BLaER1 treated with 17β-estradiol and CSF1 and Interleukin-3, amounts not matched to agents 10 nM and 100 nM (cell line): Measurements from ENCODE around the gene ANGPTL1.

ENCODE experiments used
- H3K27ac ChIP-seq, 11 experiments: shearing (Covaris generic); formaldehyde crosslinking; 2 replicates each; pipeline ENCODE4 v1.8.1; 2022
- H3K27me3 ChIP-seq, 11 experiments: shearing (Covaris generic); formaldehyde crosslinking; 2 replicates each; pipeline ENCODE4 v1.8.1; 2022
- H3K36me3 ChIP-seq, 11 experiments: shearing (Covaris generic); formaldehyde crosslinking; 2 replicates each; pipeline ENCODE4 v1.8.1; 2022
- H3K4me1 ChIP-seq, 10 experiments: shearing (Covaris generic); formaldehyde crosslinking; 2 replicates each; pipeline ENCODE4 v1.8.1; 2022
- H3K4me2 ChIP-seq, 11 experiments: shearing (Covaris generic); formaldehyde crosslinking; 2 replicates each; pipeline ENCODE4 v1.8.1; 2022
- H3K4me3 ChIP-seq, 10 experiments: shearing (Covaris generic); formaldehyde crosslinking; 2 replicates each; pipeline ENCODE4 v1.8.1; 2022
- H3K9ac ChIP-seq, 11 experiments: shearing (Covaris generic); formaldehyde crosslinking; 2 replicates each; pipeline ENCODE4 v1.8.1; 2022
- H3K9me3 ChIP-seq, 11 experiments: shearing (Covaris generic); formaldehyde crosslinking; replicated peaks in 1 of 11; 2 replicates each; pipeline ENCODE4 v1.8.1; 2022
- H4K20me1 ChIP-seq, 11 experiments: shearing (Covaris generic); formaldehyde crosslinking; 2 replicates each; pipeline ENCODE4 v1.8.1; 2022
- Cebpa-rat ChIP-seq, 11 experiments: shearing (Covaris generic); IDR thresholded peaks; 2 replicates each; pipeline ENCODE4 v1.8.1; 2022

The ANGPTL1 gene

GRCh38 chr1:178899402-178899801, 28.5 kb upstream of the ANGPTL1 start:
- Histone ChIP-seq H4K20me1 (no peaks in the 10 kb centered on the region), H3K4me3 (no peak overlapping the region), H3K27ac (no peak overlapping the region), H3K4me1 (no peaks in the 10 kb centered on the region), H3K36me3 (peaks cover 0 to 20% (median 0%) of the 10 kb centered on the region in 11 experiments; a peak in 10 of 22 replicates), H3K9me3 (peaks cover 0 to 8% (median 0%) of the 10 kb centered on the region in 11 experiments; a peak in 2 of 22 replicates), H3K9ac (no peak overlapping the region), H3K27me3 (no peaks in the 10 kb centered on the region), H3K4me2 (no peak overlapping the region)
- no peak for TF ChIP-seq Cebpa-rat (IDR thresholded peaks at IDR 0.05)

GRCh38 chr1:178898401-178898800, 27.5 kb upstream of the ANGPTL1 start:
- no peak overlapping the region for H3K9ac ChIP-seq
- H3K36me3 ChIP-seq = peaks cover 0 to 25% (median 0%) of the 10 kb centered on the region in 11 experiments; a peak in 10 of 22 replicates
- H3K9me3 ChIP-seq = peaks cover 0 to 8% (median 0%) of the 10 kb centered on the region in 11 experiments; a peak in 2 of 22 replicates
- H3K4me3 ChIP-seq = no peak overlapping the region
- no peaks in the 10 kb centered on the region for H3K4me1 ChIP-seq
- H4K20me1 ChIP-seq = no peaks in the 10 kb centered on the region
- H3K27me3 ChIP-seq = no peaks in the 10 kb centered on the region
- no peak for TF ChIP-seq Cebpa-rat (IDR thresholded peaks at IDR 0.05)
- no peak overlapping the region for H3K4me2 ChIP-seq
- no peak overlapping the region for H3K27ac ChIP-seq

GRCh38 chr1:178895928-178896327, 25.1 kb upstream of the ANGPTL1 start:
- Histone ChIP-seq H3K27me3 (no peaks in the 10 kb centered on the region), H3K4me1 (no peaks in the 10 kb centered on the region), H4K20me1 (no peaks in the 10 kb centered on the region), H3K9ac (no peak overlapping the region), H3K27ac (no peak overlapping the region), H3K4me3 (no peak overlapping the region), H3K4me2 (no peak overlapping the region), H3K36me3 (peaks cover 0 to 18% (median 0%) of the 10 kb centered on the region in 11 experiments; a peak in 9 of 22 replicates), H3K9me3 (peaks cover 0 to 8% (median 0%) of the 10 kb centered on the region in 11 experiments; a peak in 2 of 22 replicates)
- no peak for TF ChIP-seq Cebpa-rat (IDR thresholded peaks at IDR 0.05)

GRCh38 chr1:178886551-178886950, 15.7 kb upstream of the ANGPTL1 start:
- TF ChIP-seq Cebpa-rat (IDR thresholded peaks at IDR 0.05) = no peak
- no peak overlapping the region for H3K4me2 ChIP-seq

GRCh38 chr1:178885869-178886268, 15.0 kb upstream of the ANGPTL1 start:
- no peak overlapping the region for H3K9ac ChIP-seq
- no peaks in the 10 kb centered on the region for H4K20me1 ChIP-seq
- H3K4me1 ChIP-seq = no peaks in the 10 kb centered on the region
- H3K27me3 ChIP-seq = no peaks in the 10 kb centered on the region
- TF ChIP-seq Cebpa-rat (IDR thresholded peaks at IDR 0.05) = no peak
- H3K9me3 ChIP-seq = no peaks in the 10 kb centered on the region
- no peak overlapping the region for H3K4me2 ChIP-seq
- H3K27ac ChIP-seq = no peak overlapping the region
- no peak overlapping the region for H3K4me3 ChIP-seq
- peaks cover 0 to 30% (median 15%) of the 10 kb centered on the region in 11 experiments; a peak in 15 of 22 replicates for H3K36me3 ChIP-seq

More at GRCh38 chr1:178886551-178886950, 15.7 kb upstream of the ANGPTL1 start:
- Histone ChIP-seq H3K4me1 (no peaks in the 10 kb centered on the region), H3K4me3 (no peak overlapping the region), H3K9me3 (no peaks in the 10 kb centered on the region), H3K9ac (no peak overlapping the region), H3K27me3 (no peaks in the 10 kb centered on the region), H3K36me3 (peaks cover 0 to 26% (median 11%) of the 10 kb centered on the region in 11 experiments; a peak in 15 of 22 replicates), H3K27ac (no peak overlapping the region), H4K20me1 (no peaks in the 10 kb centered on the region)

GRCh38 chr1:178881950-178882349, 11.1 kb upstream of the ANGPTL1 start:
- peaks cover 0 to 16% (median 8%) of the 10 kb centered on the region in 11 experiments; a peak in 14 of 22 replicates for H3K36me3 ChIP-seq
- H3K4me3 ChIP-seq = no peak overlapping the region
- H4K20me1 ChIP-seq = no peaks in the 10 kb centered on the region
- H3K4me1 ChIP-seq = no peaks in the 10 kb centered on the region
- H3K4me2 ChIP-seq = no peak overlapping the region
- H3K27me3 ChIP-seq = no peaks in the 10 kb centered on the region
- no peaks in the 10 kb centered on the region for H3K9me3 ChIP-seq
- no peak overlapping the region for H3K9ac ChIP-seq
- TF ChIP-seq Cebpa-rat (IDR thresholded peaks at IDR 0.05) = no peak
- no peak overlapping the region for H3K27ac ChIP-seq

GRCh38 chr1:178877896-178878295, 7.0 kb upstream of the ANGPTL1 start:
- H3K36me3 ChIP-seq = 0 out of 22 replicates have a peak, but pooled peaks cover 0 to 5% (median 0%) of the 10 kb centered on the region in 11 experiments
- no peak for TF ChIP-seq Cebpa-rat (IDR thresholded peaks at IDR 0.05)
- H3K27ac ChIP-seq = no peak overlapping the region
- H3K27me3 ChIP-seq = no peaks in the 10 kb centered on the region
- no peaks in the 10 kb centered on the region for H3K4me1 ChIP-seq
- H3K9ac ChIP-seq = no peak overlapping the region
- no peak overlapping the region for H3K4me3 ChIP-seq
- H3K9me3 ChIP-seq = no peaks in the 10 kb centered on the region
- no peaks in the 10 kb centered on the region for H4K20me1 ChIP-seq
- H3K4me2 ChIP-seq = no peak overlapping the region

GRCh38 chr1:178875936-178876335, 5.1 kb upstream of the ANGPTL1 start:
- Histone ChIP-seq H4K20me1 (no peaks in the 10 kb centered on the region), H3K4me1 (no peaks in the 10 kb centered on the region), H3K27ac (no peak overlapping the region), H3K27me3 (no peaks in the 10 kb centered on the region), H3K9ac (no peak overlapping the region), H3K36me3 (no peaks in the 10 kb centered on the region), H3K4me3 (no peak overlapping the region), H3K4me2 (no peak overlapping the region), H3K9me3 (no peaks in the 10 kb centered on the region)
- no peak for TF ChIP-seq Cebpa-rat (IDR thresholded peaks at IDR 0.05)

GRCh38 chr1:178874966-178875365, 4.1 kb upstream of the ANGPTL1 start:
- H3K4me1 ChIP-seq = no peaks in the 10 kb centered on the region
- H3K36me3 ChIP-seq = no peaks in the 10 kb centered on the region
- no peak overlapping the region for H3K27ac ChIP-seq
- H4K20me1 ChIP-seq = no peaks in the 10 kb centered on the region
- no peaks in the 10 kb centered on the region for H3K27me3 ChIP-seq
- no peak overlapping the region for H3K4me3 ChIP-seq
- no peak overlapping the region for H3K4me2 ChIP-seq
- no peaks in the 10 kb centered on the region for H3K9me3 ChIP-seq
- no peak overlapping the region for H3K9ac ChIP-seq
- TF ChIP-seq Cebpa-rat (IDR thresholded peaks at IDR 0.05) = no peak

- H3K27me3 ChIP-seq = no peaks in the 10 kb centered on the region
- no peak overlapping the region for H3K4me2 ChIP-seq
Measured at GRCh38 chr1:178871551-178872320, 859 bp upstream of the ANGPTL1 start.

More at GRCh38 chr1:178871551-178872320, 859 bp upstream of the ANGPTL1 start:
- H3K4me1 ChIP-seq = no peaks in the 10 kb centered on the region
- no peaks in the 10 kb centered on the region for H4K20me1 ChIP-seq
- no peak overlapping the region for H3K27ac ChIP-seq
- H3K36me3 ChIP-seq = peaks cover 0 to 2% (median 0%) of the 10 kb centered on the region in 11 experiments; a peak in 1 of 22 replicates
- H3K9ac ChIP-seq = no peak overlapping the region
- no peak for TF ChIP-seq Cebpa-rat (IDR thresholded peaks at IDR 0.05)
- H3K9me3 ChIP-seq = no peaks in the 10 kb centered on the region
- H3K4me3 ChIP-seq = no peak overlapping the region
